GM12878 (cell line): ENCODE data around the gene KBTBD7. TPM values are rescaled to one million over a fixed set of nuclear protein-coding genes. Genes with fewer than 3 reads are reported as not detected.

ENCODE experiments used
- ATAC-seq: fragments of 200-7000 bp; cut with Tn5 transposase; 3 replicates; pipeline ENCODE4 v1.9.1; 2020; ENCODE audit warnings: mild to moderate bottlenecking, moderate library complexity
- BruUV-seq: library from RNA; stranded (reverse); fragments of 400-500 nt; replicated peaks from 2 replicates; lab custom pipeline; 2021; lab: Mats Ljungman, UMichigan
- CTCF ChIA-PET: fragments of 300-600 bp; sonication (Branson Sonifier 250); formaldehyde crosslinking; extraction: SDS; loops from one replicate; lab custom pipeline; 2021; ENCODE audit warnings: inconsistent platforms; lab: Yijun Ruan, JAX
- POLR2A ChIA-PET: fragments of 350-600 bp; formaldehyde crosslinking; extraction: SDS; loops from one replicate; lab custom pipeline; 2021; ENCODE audit warnings: inconsistent platforms; lab: Charles Lee
- RAD21 ChIA-PET: fragments of 300-600 bp; sonication (Branson Sonifier 250); formaldehyde crosslinking; loops from one replicate; lab custom pipeline; 2023; ENCODE audit warnings: antibody characterized with exemption; ENCODE audit not compliant: unreplicated experiment; lab: Charles Lee
- SMC1A ChIA-PET: fragments of 300-600 bp; sonication (Branson Sonifier 250); formaldehyde crosslinking; loops from one replicate; lab custom pipeline; 2023; ENCODE audit not compliant: unreplicated experiment, uncharacterized antibody; lab: Charles Lee
- DNase-seq: peaks from one replicate; pipeline ENCODE4 v3.0.0-alpha.2; 2011; ENCODE audit warnings: low read depth, low spot score
- FAIRE-seq: peaks from 3 replicates; lab custom pipeline; 2011; peaks lifted over from hg19 to GRCh38; lab: Jason Lieb, UNC
- H2AFZ ChIP-seq: 2 replicates; pipeline ENCODE4 v1.6.0; 2011; ENCODE audit warnings: low read depth, low read length, control low read depth; ENCODE audit not compliant: control insufficient read depth
- H3K27ac ChIP-seq: 2 replicates; pipeline ENCODE4 v1.5.1; 2011; ENCODE audit warnings: control low read depth; ENCODE audit not compliant: control insufficient read depth, insufficient read depth
- H3K27me3 ChIP-seq, 2 experiments: replicated peaks in 1 of 2; 2 replicates each; pipeline versions ENCODE4 v1.6.0 to v1.6.1; 2011; ENCODE audit warnings: low read length in 1 of 2; ENCODE audit not compliant: control insufficient read depth in 2 of 2, insufficient read depth in 2 of 2
- H3K36me3 ChIP-seq, 2 experiments: 2 replicates each; pipeline ENCODE4 v1.5.1; 2011; ENCODE audit warnings: low read length in 1 of 2; ENCODE audit not compliant: control insufficient read depth in 2 of 2, insufficient read depth in 2 of 2
- H3K4me1 ChIP-seq: 2 replicates; pipeline ENCODE4 v1.6.1; 2011; ENCODE audit warnings: mild to moderate bottlenecking, low read length, moderate library complexity, mixed read lengths; ENCODE audit not compliant: control insufficient read depth, insufficient read depth
- H3K4me2 ChIP-seq: 2 replicates; pipeline ENCODE4 v1.6.0; 2011; ENCODE audit warnings: control low read depth; ENCODE audit not compliant: control insufficient read depth, insufficient read depth
- H3K4me3 ChIP-seq: fragments of 200-600 bp; sonication (generic); 2 replicates; pipeline ENCODE4 v1.5.1; 2016
- H3K79me2 ChIP-seq: 2 replicates; pipeline ENCODE4 v1.6.0; 2011; ENCODE audit warnings: low read length; ENCODE audit not compliant: control insufficient read depth, insufficient read depth
- H3K9ac ChIP-seq: 2 replicates; pipeline ENCODE4 v1.8.0; 2011; ENCODE audit warnings: low read length, control low read depth, mixed read lengths; ENCODE audit not compliant: control insufficient read depth, insufficient read depth
- H3K9me3 ChIP-seq: replicated peaks from 3 replicates; pipeline ENCODE4 v1.5.1; 2011; ENCODE audit warnings: mild to moderate bottlenecking, low read length; ENCODE audit not compliant: control insufficient read depth, insufficient read depth
- H4K20me1 ChIP-seq: 2 replicates; pipeline ENCODE4 v1.6.0; 2011; ENCODE audit not compliant: control insufficient read depth, insufficient read depth
- CEBPB ChIP-seq, 2 experiments: fragments of 150-350 bp in 1 of 2; IDR thresholded peaks; 2 replicates each; pipeline ENCODE4 v1.6.1; 2012 to 2014; ENCODE audit warnings: low read depth in 2 of 2, low read length in 2 of 2, borderline replicate concordance in 1 of 2, inconsistent platforms in 1 of 2
- HCFC1 ChIP-seq: fragments of 150-350 bp; IDR thresholded peaks from 2 replicates; pipeline ENCODE4 v1.6.1; 2014; ENCODE audit warnings: low read length
- MYC ChIP-seq: IDR thresholded peaks from 2 replicates; pipeline ENCODE4 v1.6.1; 2011; ENCODE audit warnings: mild to moderate bottlenecking, low read length, moderate library complexity, inconsistent platforms; ENCODE audit not compliant: insufficient read depth, insufficient replicate concordance, insufficient read length, severe bottlenecking
- PKNOX1 ChIP-seq: fragments of 450-650 bp; IDR thresholded peaks from 2 replicates; pipeline ENCODE4 v1.6.1; 2016; ENCODE audit warnings: mild to moderate bottlenecking
- RELB ChIP-seq: fragments of 450-650 bp; IDR thresholded peaks from 2 replicates; pipeline ENCODE4 v1.6.1; 2017; ENCODE audit warnings: low read depth, mild to moderate bottlenecking, moderate library complexity
- REST ChIP-seq: IDR thresholded peaks from 2 replicates; pipeline ENCODE4 v1.6.1; 2012; ENCODE audit warnings: mild to moderate bottlenecking, low read depth, low read length
- ZBTB33 ChIP-seq: fragments of 450-650 bp; IDR thresholded peaks from 2 replicates; pipeline ENCODE4 v1.6.1; 2017; ENCODE audit warnings: mild to moderate bottlenecking
- WGBS: methylation state at CpG from one replicate; pipeline ENCODE4 v1.1.6; 2016; ENCODE audit warnings: low lambda C conversion rate; ENCODE audit not compliant: insufficient replicate concordance, insufficient coverage; ENCODE audit errors: missing lambda C conversion rate; 5-methylcytosine and 5-hydroxymethylcytosine counted together
- in situ Hi-C: fragments of 300-500 bp; cut with MboI; formaldehyde crosslinking; loops from 9 replicates; pipeline ENCODE4 v1.14.3; 2018; ENCODE audit warnings: mixed read lengths
- intact Hi-C: fragments of 100-400 bp; cut with micrococcal nuclease; formaldehyde crosslinking; loops from one replicate; pipeline ENCODE4 v1.14.2; 2022; ENCODE audit not compliant: unreplicated experiment
- polyA plus RNA-seq, 11 experiments: library from polyadenylated mRNA; depleted of rRNA in 4 of 11; unstranded in 6 of 11; stranded (reverse) in 5 of 11; fragments of >200 nt; fragmentation: Nextera tagmentation in 4 of 11; fragmentation: Illumina TruSeq in 1 of 11; extraction: Ambion mirVana in 4 of 11; extraction: Trizol in 1 of 11; gene quantifications; 1 replicate in 1 of 11; 2 replicates in 10 of 11; pipeline versions ENCODE4 v1.2.1 to v1.2.3, GENCODE V29; 2011 to 2016; ENCODE audit warnings: inconsistent platforms in 2 of 11, missing spikeins in 2 of 11, low read depth in 1 of 11
- total RNA-seq, 4 experiments: library from RNA; depleted of rRNA in 3 of 4; stranded (reverse); fragments of >200 nt in 3 of 4; fragmentation: Illumina TruSeq in 1 of 4; extraction: Trizol in 1 of 4; gene quantifications; 2 replicates each; pipeline versions ENCODE4 v1.2.1 to v1.2.3, GENCODE V29; 2013 to 2021

KBTBD7 gene
- total and polyA plus RNA-seq, 10 of the 15 experiments (the other 5 are each of a cell fraction or from before 2014, with no cell fraction given): 1.8 to 6.0 (median 4.3) TPM

- no peak for TF ChIP-seq ZBTB33
Observed at GRCh38 chr13:41145136-41145908, 49.0 kb downstream of the KBTBD7 start (continued).

GRCh38 chr13:41144576-41144975, 49.8 kb downstream of the KBTBD7 start:
- SMC1A ChIA-PET: interaction anchor here (0.5 kb wide), 1 partner anchor 16 kb away, joined by 3 read pairs; no protein-coding TSS in a partner anchor

More at GRCh38 chr13:41144576-41144975, 49.8 kb downstream of the KBTBD7 start:
- intact Hi-C loops: no loop called here
- no peak overlapping the region for H3K9ac ChIP-seq
- POLR2A ChIA-PET: no interaction called here
- TF ChIP-seq HCFC1 (no peak), REST (no peak), MYC (no peak), PKNOX1 (peak; percentile 24; the same call in 1 of the 2 replicates), CEBPB (IDR thresholded peaks at IDR 0.05; ENCODE audit: borderline replicate concordance in 1 of 2, low read depth in 2 of 2, low read length in 2 of 2) (no peak), RELB (no peak)
- no peaks in the 10 kb centered on the region for H3K27me3 ChIP-seq
- H3K79me2 ChIP-seq: no peaks in the 10 kb centered on the region
- WGBS: 50% methylated on average over 2 of the region's 2 CpGs
- H3K4me2 ChIP-seq: no peak overlapping the region
- no peak overlapping the region for H3K27ac ChIP-seq
- peaks cover 4% of the 10 kb centered on the region; the same call in 2 of the 3 replicates for H3K9me3 ChIP-seq
- DNase-seq: no peak
- CTCF ChIA-PET: interaction anchor here (0.8 kb wide), 1 partner anchor 434 kb away, joined by 3 read pairs; no protein-coding TSS in a partner anchor
- no peak for ATAC-seq
- RAD21 ChIA-PET: interaction anchor here (0.6 to 1.0 kb wide), 2 partner anchors 13 to 75 kb away, joined by 3 read pairs; no protein-coding TSS in a partner anchor
- no peaks in the 10 kb centered on the region for H3K4me1 ChIP-seq
- no TSS peak for BruUV-seq
- H4K20me1 ChIP-seq: no peaks in the 10 kb centered on the region
- no peak for FAIRE-seq
- H3K4me3 ChIP-seq: no peak overlapping the region
- in situ Hi-C loops: no loop called here
- H2AFZ ChIP-seq: no peak overlapping the region
- H3K36me3 ChIP-seq: no peaks in the 10 kb centered on the region
